Testis (tissue), 2 donors: ENCODE results near the gene BHLHE40.

Experiments used
- POLR2A ChIP-seq: fragments of 450-650 bp; IDR thresholded peaks from one replicate; pipeline ENCODE4 v1.6.1; 2017; ENCODE audit warnings: antibody characterized with exemption, mild to moderate bottlenecking, moderate library complexity
- TF ChIP-seq, protein P1 (sequence below), 3 experiments: fragments of 450-650 bp in 2 of 3; fragments of 200-600 bp in 1 of 3; sonication (generic) in 1 of 3; IDR thresholded peaks; one replicate each; pipeline ENCODE4 v1.5.1; 2016 to 2019; ENCODE audit warnings: antibody characterized with exemption in 3 of 3, mild to moderate bottlenecking in 2 of 3, moderate library complexity in 1 of 3

DNA sequence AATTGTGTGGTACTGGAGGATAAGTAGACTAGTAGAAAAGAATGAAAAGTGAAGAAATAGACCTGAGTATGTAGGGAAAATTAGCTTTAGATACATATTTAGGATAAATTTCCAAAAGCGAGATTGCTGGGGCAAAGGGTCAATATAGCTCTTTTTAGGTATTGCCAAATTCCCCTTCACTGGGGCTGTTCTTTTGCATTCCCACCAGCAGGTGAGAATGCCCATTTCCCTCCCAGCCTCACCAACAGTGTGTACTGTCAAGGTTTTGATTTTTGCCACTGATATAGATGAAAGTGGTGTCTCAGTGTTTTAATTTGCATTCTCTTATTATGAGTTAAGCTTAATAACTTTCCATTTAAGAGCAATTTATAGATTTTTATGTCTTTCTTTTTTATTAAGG lies 35.7 kb upstream of the BHLHE40 start:
- TF ChIP-seq, protein P1, sequence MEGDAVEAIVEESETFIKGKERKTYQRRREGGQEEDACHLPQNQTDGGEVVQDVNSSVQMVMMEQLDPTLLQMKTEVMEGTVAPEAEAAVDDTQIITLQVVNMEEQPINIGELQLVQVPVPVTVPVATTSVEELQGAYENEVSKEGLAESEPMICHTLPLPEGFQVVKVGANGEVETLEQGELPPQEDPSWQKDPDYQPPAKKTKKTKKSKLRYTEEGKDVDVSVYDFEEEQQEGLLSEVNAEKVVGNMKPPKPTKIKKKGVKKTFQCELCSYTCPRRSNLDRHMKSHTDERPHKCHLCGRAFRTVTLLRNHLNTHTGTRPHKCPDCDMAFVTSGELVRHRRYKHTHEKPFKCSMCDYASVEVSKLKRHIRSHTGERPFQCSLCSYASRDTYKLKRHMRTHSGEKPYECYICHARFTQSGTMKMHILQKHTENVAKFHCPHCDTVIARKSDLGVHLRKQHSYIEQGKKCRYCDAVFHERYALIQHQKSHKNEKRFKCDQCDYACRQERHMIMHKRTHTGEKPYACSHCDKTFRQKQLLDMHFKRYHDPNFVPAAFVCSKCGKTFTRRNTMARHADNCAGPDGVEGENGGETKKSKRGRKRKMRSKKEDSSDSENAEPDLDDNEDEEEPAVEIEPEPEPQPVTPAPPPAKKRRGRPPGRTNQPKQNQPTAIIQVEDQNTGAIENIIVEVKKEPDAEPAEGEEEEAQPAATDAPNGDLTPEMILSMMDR (IDR thresholded peaks at IDR 0.05): no peak
- no peak for TF ChIP-seq POLR2A
